ENCODE measurements around the gene TNRC6A. TPM values are rescaled to one million over a fixed set of nuclear protein-coding genes. Genes with fewer than 3 reads are reported as not detected.

TNRC6A gene
- total RNA-seq, 1 donor from 2014 or later, result 92.5 TPM

DNA sequence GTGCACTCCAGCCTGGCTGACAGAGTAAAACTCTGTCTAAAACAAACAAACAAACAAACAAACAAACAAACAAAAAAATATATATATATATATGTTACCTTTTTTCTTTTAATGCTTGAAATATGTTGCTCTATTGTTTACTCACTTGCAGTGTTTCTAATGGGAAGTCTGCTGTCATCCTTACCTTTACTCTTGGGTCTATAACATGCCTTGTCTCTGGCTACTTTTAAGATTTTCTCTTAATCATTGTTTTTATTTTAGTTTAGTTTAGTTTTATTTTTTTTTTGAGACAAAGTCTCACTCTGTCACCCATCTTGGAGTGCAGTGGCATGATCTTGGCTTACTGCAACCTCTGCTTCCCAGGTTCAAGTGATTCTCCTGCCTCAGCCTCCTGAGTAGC is 16.1 kb upstream of the TNRC6A start:
- Mint-ChIP-seq H3K36me3 (ENCODE audit: insufficient read depth) (no peaks in the 10 kb centered on the region), H3K4me1 (ENCODE audit: low read depth) (no peaks in the 10 kb centered on the region), H3K27ac (no peak overlapping the region), H3K9me3 (ENCODE audit: low read depth) (peaks cover 3% of the 10 kb centered on the region), H3K27me3 (no peaks in the 10 kb centered on the region), H3K4me3 (ENCODE audit: low read depth) (no peak overlapping the region)
- no peak for DNase-seq (ENCODE audit: low spot score, unreplicated experiment)
- TF ChIP-seq, protein P1, sequence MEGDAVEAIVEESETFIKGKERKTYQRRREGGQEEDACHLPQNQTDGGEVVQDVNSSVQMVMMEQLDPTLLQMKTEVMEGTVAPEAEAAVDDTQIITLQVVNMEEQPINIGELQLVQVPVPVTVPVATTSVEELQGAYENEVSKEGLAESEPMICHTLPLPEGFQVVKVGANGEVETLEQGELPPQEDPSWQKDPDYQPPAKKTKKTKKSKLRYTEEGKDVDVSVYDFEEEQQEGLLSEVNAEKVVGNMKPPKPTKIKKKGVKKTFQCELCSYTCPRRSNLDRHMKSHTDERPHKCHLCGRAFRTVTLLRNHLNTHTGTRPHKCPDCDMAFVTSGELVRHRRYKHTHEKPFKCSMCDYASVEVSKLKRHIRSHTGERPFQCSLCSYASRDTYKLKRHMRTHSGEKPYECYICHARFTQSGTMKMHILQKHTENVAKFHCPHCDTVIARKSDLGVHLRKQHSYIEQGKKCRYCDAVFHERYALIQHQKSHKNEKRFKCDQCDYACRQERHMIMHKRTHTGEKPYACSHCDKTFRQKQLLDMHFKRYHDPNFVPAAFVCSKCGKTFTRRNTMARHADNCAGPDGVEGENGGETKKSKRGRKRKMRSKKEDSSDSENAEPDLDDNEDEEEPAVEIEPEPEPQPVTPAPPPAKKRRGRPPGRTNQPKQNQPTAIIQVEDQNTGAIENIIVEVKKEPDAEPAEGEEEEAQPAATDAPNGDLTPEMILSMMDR (IDR thresholded peaks at IDR 0.05; ENCODE audit: unreplicated experiment), result no peak

DNA sequence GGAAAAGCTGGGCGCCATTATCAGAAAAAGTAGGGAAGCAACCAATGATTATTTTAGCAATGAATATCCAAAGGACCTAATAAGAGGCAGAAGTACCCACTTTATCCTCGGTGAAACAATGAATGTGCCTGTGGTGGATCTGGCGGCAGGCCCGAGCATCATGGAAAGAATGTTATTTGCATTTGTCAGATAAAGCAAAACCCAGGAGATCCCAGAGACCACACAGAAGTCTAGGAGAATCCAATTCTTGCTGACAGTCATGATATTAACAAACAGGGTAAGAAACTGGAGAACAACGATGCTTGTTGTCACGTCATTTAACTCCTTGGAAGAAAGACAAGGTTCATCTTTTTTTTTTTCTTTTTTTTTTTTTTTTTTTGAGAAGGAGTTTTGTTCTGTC is 12.0 kb upstream of the TNRC6A start:
- no peak overlapping the region for H3K4me3 Mint-ChIP-seq (ENCODE audit: low read depth)
- H3K36me3 Mint-ChIP-seq (ENCODE audit: insufficient read depth), result no peaks in the 10 kb centered on the region
- TF ChIP-seq, protein P1 (IDR thresholded peaks at IDR 0.05; ENCODE audit: unreplicated experiment), result no peak
- H3K27ac Mint-ChIP-seq, result no peak overlapping the region
- H3K4me1 Mint-ChIP-seq (ENCODE audit: low read depth), result no peaks in the 10 kb centered on the region
- no peaks in the 10 kb centered on the region for H3K27me3 Mint-ChIP-seq
- H3K9me3 Mint-ChIP-seq (ENCODE audit: low read depth), result peaks cover 3% of the 10 kb centered on the region
- no peak for DNase-seq (ENCODE audit: low spot score, unreplicated experiment)

DNA sequence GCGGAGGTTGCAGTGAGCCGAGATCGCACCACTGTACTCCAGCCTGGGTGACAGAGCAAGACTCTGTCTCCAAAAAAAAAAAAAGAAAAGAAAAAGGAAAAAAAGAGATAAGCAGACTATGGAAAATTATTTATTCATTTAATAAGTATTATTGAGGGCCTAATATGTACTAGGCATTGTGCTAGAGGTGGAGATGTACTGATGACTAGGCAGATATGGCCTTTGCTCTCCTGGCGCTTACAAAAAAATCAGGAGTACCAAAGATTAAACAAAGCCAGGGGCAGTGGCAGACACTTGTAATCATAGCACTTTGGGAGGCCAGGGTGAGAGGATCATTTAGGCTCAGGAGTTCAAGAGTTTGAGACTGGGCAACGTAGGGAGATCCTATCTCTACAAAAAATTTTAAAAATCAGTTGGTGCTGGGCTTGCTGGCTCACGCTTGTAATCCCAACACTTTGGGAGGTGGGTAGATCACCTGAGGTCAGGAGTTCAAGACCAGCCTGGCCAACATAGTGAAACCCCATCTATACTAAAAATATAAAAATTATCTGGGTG is 10.4 kb upstream of the TNRC6A start:
- no peaks in the 10 kb centered on the region for H3K36me3 Mint-ChIP-seq (ENCODE audit: insufficient read depth)
- H3K27ac Mint-ChIP-seq, result no peak overlapping the region
- no peak overlapping the region for H3K4me3 Mint-ChIP-seq (ENCODE audit: low read depth)

DNA sequence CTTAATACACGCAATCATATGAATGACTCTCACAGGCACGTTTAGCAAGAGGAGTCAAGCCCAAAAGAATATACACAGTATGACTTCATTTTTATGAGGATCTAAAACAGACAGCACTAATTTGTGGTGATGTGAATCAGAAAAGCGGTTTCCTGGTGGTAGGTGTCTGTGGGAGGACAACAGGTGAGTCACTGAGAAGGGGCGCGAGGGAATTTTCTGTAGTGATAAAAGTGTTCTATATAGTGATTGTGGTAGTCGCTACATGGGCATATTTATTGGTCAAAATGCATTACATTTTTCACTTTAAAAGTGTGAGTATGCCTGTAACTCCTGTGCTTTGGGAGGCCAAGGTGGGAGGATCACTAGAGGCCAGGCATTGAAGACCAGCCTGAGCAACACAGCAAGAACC is 7.6 kb upstream of the TNRC6A start:
- no peak overlapping the region for H3K4me3 Mint-ChIP-seq (ENCODE audit: low read depth)
- no peaks in the 10 kb centered on the region for H3K4me1 Mint-ChIP-seq (ENCODE audit: low read depth)
- H3K27me3 Mint-ChIP-seq, result no peaks in the 10 kb centered on the region
- H3K27ac Mint-ChIP-seq, result no peak overlapping the region
- TF ChIP-seq, protein P1 (IDR thresholded peaks at IDR 0.05; ENCODE audit: unreplicated experiment), result no peak
- H3K36me3 Mint-ChIP-seq (ENCODE audit: insufficient read depth), result no peaks in the 10 kb centered on the region
- H3K9me3 Mint-ChIP-seq (ENCODE audit: low read depth), result no peaks in the 10 kb centered on the region
- no peak for DNase-seq (ENCODE audit: low spot score, unreplicated experiment)

More for the DNA sequence above, 10.4 kb upstream of the TNRC6A start:
- no peak for DNase-seq (ENCODE audit: low spot score, unreplicated experiment)
- no peaks in the 10 kb centered on the region for H3K27me3 Mint-ChIP-seq
- H3K9me3 Mint-ChIP-seq (ENCODE audit: low read depth), result peaks cover under 1% of the 10 kb centered on the region
- TF ChIP-seq, protein P1 (IDR thresholded peaks at IDR 0.05; ENCODE audit: unreplicated experiment), result no peak
- H3K4me1 Mint-ChIP-seq (ENCODE audit: low read depth), result no peaks in the 10 kb centered on the region

DNA sequence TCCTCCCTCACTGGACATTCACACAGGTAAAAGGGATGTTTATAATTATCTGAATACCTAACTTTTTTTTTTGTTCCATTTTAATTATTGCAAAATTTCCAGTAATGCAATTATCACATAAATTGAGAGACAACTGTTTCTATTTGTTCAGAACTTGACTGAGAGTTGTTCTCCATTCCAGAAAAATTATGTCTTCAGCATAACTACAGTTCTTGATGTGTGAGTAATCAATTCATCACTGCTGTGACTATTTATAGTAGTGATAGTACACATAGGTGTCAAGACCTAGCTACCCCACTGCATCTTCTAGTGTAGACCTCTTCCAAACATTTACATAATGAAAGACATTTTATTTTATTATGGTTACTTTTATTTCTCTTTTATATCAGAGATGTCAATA is 5.8 kb upstream of the TNRC6A start:
- H3K36me3 Mint-ChIP-seq (ENCODE audit: insufficient read depth), result no peaks in the 10 kb centered on the region
- H3K27ac Mint-ChIP-seq, result no peak overlapping the region
- peaks cover 2% of the 10 kb centered on the region for H3K4me1 Mint-ChIP-seq (ENCODE audit: low read depth)
- no peak for DNase-seq (ENCODE audit: low spot score, unreplicated experiment)
- TF ChIP-seq, protein P1 (IDR thresholded peaks at IDR 0.05; ENCODE audit: unreplicated experiment), result no peak
- H3K9me3 Mint-ChIP-seq (ENCODE audit: low read depth), result no peaks in the 10 kb centered on the region
- no peaks in the 10 kb centered on the region for H3K27me3 Mint-ChIP-seq
- no peak overlapping the region for H3K4me3 Mint-ChIP-seq (ENCODE audit: low read depth)

Measured in progenitor cell of endocrine pancreas (in vitro differentiated cells).